Stimulated activated CD4-positive, alpha-beta T cell treated with anti-CD3 and anti-CD28 coated beads, Interleukin-1b, Interleukin-23, amount 100 ng/mL, for 24 hours (primary cell): Measurements from ENCODE around the gene CTF1.

Experiments used
- DNase-seq, 4 experiments: peaks; one replicate each; pipeline ENCODE4 v3.0.0-alpha.2; 2020; ENCODE audit warnings: low read depth in 4 of 4, low spot score in 1 of 4

The CTF1 gene

DNA sequence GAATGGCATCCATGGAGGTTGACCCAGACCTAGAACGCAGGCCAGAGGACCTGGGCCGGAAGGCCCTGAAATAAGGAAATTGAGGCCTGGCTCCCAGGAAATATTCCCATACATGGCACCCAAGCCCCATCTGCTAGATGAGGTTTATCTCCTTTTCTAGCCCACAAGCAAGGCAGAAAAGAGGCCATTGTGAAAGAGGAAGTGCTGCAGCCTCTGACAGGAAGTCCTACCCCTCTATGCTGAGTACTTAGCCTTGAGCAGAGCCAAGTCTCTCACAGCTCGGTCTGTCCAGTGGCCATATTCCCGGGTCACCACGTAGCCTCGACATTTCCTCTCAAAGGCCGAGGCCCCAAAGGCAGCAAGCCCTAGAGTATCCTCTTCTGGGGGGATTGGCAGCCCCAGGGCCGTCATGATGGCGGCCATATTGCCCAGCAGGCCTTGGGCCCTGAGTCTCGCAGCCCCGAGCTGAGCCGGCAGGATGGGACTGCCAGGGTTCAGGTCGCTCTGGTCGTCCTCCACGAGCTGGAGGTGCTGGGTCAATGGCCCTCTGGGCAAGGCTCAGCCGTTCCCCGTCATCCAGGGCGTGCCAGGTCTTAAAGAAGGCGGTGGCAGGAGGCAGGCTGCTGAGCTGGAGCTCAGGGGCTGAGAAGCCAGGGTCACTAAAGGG lies 7.8 kb downstream of the CTF1 start:
- DNase-seq: no peak

DNA sequence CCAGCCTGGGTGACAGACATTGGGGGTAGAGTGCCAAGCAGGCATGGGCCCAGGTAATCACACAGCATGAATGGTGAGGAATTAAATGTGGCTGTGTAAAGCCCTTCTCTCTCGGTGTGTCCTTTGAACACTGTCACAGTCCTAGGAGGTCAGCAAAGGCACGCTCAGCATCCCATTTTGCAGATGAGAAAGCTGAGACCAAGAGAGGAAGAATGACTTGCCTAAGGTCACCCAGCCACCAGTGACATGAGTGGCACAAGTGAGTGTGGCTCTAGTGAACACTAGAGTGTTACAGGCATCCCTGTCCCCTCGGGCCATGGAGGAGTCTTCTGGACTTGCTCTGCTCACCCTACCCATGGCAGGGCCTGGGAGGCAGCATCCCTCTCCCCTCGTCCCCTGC lies 10.7 kb downstream of the CTF1 start:
- DNase-seq: no peak

DNA sequence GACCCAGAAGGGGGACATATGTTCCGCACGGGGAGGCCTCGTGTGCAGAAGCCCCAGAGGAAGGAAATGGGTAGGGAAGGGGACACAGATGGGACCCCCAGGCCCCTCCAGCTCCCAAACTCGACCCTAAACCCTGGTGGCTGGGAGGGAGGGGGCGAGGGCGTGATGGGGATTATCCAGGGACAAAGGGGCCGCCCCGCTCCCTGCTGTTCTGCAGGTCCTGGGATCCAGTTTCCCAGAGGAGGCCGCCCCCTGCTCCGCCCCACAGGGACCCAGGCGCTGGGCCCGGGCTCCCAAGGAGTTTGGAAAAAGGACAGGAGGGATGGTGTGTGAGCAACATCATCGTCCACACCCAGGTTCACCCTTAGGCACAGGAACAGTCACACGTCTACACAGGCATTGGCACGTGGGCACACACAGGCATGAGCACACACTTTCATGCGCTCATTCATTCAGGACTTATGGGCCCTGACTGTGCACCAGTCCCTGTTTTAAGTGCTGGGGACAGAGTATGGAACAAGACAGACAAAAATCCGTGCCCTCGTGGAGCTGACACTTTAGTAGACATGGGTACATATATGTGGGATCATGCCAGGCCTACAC lies 14.1 kb downstream of the CTF1 start:
- DNase-seq: no peak

DNA sequence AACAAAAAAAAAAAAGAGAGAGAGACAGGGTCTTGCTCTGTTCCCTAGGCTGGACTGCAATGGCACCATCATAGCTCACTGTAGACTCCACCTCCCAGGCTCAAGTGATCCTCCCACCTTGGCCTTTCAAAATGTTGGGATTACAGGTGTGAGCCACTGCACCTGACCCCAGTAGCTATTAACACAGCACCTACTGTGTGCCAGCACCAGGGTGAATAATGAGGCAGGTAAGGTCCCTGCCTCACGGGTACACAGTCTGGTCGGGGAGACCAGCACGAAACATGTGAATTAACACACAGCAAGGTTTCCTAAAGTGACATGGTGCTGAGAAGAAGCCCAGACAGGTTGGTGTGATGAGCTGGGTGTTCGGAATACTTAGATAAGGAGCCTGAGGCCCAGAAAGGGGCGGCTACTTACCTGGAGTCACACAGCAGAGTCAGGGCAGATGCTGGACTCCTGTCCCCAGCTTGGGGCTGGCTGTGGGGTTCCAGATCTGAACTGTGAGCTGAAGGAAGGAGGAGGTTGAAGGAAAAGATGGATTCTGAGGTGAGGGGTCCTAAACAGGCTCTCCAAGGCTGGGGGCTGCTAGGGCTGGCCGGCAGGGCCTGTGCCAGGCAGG lies 16.5 kb downstream of the CTF1 start:
- DNase-seq: no peak

DNA sequence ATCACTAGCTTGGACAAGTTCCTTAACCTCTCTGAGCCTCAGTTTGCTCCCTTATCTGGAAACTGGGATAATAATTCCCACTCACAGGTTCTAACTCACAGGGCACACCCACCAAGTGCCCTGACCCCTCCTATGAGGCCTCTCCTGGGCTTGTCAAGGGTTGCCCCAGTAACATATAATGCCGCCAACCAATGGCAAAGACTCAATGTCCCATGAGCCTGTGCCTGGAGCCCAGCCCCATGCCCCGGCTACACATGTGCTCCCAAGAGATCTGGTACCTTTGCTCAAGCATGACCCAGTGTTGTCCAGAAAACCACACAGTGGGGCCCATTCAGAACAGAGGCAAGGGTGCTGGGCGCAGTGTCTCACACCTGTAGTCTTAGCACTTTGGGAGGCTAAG lies 18.4 kb downstream of the CTF1 start:
- no peak for DNase-seq

DNA sequence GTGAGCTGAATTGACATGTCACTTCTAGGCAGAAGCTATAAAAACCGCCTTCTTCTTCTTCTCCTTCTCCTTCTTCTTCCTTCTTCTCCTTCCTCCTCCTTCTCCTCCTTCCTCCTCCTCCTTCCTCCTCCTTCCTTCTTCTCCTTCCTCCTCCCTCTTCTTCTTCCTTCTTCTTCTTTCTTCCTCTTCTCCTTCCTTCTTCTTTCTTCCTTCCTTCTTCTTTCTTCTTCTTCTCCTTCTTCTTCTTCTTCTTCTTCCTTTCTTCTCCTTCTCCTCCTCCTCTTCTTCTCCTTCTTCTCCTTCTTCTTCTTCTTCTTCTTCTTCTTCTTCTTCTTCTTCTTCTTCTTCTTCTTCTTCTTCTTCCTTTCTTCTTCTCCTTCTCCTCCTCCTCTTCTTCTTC lies 22.2 kb downstream of the CTF1 start:
- DNase-seq: no peak

DNA sequence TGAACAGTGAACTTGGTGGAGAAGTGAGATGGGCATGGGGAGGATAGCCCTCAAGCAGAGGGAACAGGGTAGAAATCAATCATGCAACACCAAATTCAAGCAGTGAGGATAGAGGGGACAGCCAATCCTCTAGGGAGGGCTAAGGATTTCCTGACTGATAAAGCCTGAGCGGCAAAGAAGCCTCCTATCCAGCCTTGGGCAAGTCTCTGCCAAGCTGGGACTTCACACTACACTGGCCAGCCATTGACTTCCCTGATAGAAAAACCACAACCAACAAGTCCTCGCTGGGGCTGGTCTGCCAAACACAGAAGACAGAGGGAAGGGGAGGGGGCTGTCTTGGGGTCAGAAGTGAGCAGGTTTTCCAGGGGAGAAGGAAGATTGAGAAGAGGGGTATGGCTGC lies 24.5 kb downstream of the CTF1 start:
- no peak for DNase-seq

DNA sequence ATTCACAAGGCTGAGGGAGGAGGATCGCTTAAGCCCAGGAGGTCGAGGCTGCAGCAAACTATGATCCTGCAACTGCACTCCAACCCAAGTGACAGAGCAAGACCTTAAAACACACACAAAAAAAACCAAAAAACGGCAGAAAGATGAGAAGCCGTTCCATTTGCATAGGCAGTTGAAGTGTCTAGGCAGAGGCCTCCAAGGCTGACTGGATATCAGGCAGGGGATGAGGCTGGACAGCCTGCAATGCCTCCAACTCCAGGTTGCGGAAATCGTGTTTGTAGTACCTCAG lies 25.0 kb downstream of the CTF1 start:
- DNase-seq: no peak

DNA sequence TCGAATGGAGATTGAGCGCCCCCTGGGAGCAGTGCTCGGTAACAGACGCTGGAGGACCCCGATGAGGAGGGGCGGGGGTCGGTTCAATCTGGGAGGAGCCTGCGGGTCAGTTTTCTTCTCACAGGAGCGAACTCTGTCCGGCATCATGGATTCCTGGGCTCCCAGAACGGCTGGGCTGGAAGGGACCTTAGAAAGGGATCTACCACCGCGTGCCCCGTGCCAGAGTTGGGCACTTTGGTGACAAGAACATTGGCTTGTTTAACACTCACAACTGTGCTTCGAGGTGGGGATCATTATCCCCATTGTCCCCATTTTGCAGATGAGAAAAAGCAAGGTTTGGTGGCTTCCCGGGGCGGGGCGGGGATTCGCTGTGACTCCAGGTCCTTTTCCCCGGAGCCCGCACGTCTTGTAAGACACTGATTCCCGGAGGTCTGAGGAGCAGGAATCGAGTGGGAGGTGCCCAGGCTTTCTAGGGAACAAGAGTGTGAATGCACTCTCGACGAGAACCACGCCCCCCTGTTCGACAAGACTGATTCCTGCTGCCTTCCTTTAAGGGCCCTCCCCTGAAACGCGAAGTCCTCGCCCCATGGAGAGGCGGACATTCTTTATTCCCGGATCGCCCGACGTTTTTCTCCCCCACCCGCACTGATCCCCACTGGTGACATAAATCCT lies 25.5 kb downstream of the CTF1 start:
- DNase-seq: peak; percentile 62 to 79 (median 74)

DNA sequence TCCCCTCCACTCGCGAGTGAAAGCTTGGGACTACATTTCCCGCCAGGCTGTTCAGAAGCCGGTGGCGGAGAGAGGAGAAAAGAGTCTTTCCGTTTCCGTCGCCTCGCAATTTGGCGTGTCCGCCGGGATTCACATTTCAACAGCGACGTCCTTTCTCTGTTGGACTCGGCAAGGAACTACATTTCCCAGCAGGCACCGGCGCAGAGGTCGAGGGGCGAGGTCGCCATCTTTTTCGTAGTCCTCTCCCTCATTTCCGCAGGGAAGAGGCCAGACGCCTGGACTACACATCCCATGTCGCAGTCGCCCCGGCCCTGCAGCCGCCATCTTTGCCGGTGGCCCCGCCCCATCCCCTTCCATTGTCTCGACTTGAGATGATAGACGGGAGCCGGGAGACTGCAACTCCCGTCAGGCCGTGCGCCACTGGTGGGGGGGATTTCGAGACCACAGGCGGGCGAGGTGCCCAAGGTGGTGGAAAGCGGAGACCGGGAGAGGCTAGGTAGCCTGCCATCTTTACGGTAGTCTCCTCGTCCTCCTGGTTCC lies 26.1 kb downstream of the CTF1 start:
- peak; percentile 97 to 100 (median 98) for DNase-seq

DNA sequence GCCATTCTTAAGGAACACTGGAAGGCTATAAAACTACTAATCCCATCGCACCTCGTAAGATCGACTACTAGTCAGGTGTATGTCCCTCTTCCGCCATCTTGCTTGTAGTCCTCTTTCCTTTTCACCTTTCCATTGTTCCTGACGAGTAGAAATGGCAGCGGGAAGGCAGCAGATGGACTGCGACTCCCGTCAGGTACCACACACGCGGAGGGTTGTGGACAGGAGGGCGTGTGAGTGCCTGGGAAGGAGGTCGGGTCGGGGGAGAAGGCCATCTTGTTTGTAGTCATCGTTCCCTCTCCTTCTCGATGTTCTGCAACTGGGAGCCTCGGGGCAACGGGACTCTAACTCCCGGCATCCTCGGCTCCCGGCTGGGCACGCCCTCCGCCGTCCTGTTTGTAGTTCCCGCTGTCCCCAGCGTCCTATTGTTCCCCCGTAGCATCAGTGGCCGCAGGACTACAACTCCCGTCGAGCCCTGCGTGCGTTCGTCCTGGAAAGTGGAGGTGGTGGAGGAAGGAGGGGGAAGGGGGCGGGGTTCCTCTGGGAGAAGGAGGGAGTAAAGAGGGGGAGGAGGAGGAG lies 26.6 kb downstream of the CTF1 start:
- DNase-seq: peak; percentile 84 to 96 (median 90)

DNA sequence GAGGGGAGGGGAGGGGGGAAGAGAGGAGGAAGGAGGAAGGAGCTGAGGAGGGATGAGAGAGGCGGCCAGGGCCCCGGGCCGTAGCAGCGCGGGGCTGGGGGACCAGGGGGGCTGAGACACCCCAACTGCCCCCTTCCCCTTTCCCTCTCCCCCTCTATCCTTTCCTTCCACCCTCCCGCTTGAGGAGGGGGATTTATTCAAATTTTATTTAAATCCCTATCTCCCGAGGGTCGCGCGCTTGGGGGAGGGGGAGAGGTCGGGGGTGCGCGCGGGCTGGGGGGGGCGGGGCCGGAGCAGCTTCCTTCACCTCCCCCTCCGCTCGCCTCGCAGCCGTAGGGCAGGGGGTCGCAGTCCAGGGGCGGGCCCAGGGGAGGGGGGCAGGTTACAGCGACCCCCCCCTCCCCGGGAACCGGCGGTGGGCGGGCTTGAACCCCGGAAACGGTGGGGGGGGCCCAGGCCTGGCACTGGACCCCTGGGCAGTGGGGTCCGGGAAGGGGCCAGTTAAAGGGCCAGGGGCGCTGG lies 27.2 kb downstream of the CTF1 start, which contains the start of gene FBXL19:
Gene FBXL19 (plus strand): TSS at position 19 of the 522 bp plus-strand sequence. CDS start 2,183 bp downstream, outside the sequence.
- no peak for DNase-seq

DNA sequence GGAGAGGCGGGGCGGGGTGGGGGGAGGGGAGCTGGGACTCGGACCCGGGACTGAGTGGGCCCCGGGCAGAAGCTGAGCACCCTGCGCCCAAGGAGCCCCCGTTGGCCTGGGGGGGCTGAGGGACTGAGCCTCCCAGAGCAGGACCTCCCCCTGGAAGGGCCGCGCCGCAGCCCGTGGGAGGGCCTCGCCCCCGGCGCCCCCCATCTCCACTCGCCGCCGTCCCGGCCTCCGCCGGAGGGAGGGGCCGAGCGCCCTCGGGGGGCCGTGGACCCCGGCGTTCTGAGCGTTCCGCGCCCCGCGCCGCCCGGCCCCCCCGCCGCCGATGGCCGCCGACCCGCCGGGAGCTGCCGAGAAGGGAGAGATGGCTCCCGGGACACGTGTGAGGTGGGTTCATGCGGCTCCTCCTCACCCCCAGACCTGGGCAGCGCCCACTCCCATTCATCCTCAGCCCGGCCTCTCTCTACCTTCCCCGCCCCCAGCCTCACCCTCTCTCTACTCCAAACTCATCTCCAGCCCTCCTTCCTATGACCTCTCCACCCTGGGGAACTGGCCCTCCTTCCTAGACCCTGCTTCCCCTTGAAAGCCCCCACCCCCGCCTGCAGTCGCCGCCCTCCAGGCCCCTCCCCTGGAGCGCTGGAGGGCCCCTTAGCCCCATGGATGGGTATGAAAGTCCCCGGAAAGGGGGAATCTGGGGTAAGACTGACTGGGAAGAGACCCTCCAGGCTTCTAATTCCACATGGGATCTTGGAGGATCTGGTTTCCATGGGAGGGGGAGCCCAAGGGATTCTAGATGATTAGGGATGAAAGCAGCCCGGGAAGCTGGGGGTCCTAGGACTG lies 27.9 kb downstream of the CTF1 start:
- no peak for DNase-seq

DNA sequence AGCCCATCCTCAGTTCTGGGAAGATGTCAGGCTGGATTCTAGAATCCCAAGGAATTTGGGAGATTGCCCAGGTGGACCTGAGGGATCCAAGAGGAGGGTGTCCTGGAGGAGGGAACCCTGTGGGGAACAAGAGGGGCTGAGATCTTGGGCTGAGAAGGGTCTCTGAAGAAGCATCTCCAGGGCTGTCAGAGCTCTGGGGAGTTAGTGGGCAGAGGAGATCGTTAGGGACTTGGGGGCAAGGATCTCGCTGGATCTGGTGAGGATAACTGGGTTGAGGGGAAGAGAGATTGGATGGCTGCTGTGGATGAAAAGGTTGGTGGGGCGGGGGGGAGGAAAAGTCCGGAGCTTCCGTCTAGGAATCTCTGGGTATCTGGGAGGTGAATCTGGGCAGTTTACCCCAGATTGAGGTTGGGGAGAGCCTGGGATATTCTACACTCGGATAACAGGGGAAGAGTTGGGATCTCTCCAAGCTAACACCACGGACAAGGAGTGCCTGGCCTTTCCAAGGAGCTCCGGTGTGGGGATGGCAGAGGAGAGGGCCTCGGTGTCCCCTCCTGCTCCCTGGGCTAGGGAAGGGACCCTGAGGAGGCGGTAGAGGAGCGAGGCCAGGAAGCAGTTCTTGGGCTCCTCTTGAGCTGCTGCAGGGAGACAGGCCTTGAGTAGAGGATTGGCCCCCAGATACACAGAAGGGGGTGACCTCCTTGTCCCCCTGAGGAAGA lies 28.7 kb downstream of the CTF1 start:
- no peak for DNase-seq

DNA sequence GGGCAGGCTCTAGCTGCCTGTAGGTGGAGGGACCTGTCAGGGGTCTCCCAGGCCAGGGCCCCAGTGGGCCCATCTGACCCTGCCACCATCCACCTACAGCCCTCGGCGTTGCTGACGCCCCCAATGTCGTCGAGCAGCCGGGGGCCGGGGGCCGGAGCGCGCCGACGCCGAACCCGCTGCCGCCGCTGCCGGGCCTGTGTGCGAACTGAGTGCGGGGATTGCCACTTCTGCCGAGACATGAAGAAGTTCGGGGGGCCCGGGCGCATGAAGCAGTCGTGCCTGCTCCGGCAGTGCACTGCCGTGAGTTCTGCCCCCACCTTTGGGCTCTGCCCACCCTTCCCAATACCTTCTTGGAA lies 29.2 kb downstream of the CTF1 start:
- no peak for DNase-seq

DNA sequence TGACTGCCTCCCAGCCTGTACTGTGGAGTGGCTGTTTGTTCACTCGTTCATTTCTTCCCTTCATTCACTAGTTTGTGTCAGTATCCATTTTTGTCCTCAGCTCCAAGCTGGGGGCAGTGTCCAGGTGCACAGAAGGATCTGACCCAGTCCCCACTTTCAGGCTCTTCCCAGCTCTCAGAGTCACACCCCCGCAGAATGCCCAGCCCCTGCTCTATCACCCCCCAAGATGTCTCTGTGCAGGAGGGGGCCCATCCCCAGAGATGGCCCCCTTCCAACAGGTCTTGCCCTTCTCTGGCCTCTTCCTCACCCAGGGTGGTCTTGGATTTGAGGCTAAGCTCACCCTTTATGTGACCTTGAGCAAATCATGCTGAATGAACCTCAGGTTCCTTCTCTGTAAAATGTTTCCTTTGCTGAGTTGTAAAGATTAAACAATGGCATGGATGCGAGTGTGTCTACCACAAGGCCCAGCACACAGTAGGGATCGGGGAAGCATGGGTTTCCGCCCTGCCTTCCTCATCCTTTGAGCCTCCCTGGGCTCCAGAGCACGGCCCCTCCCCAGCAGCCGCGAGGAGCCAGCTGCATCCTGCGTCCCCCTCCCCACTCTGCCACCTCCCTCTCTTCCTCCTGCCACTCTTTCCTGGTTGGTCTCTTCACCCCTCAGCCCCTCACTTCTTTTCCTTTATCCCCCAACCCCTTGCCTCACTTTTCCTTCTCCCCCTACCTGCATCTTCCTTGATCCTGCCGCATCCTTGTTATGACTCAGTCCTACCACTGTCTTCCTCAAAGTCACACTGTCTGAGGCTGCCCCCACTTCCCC lies 29.8 kb downstream of the CTF1 start:
- no peak for DNase-seq

DNA sequence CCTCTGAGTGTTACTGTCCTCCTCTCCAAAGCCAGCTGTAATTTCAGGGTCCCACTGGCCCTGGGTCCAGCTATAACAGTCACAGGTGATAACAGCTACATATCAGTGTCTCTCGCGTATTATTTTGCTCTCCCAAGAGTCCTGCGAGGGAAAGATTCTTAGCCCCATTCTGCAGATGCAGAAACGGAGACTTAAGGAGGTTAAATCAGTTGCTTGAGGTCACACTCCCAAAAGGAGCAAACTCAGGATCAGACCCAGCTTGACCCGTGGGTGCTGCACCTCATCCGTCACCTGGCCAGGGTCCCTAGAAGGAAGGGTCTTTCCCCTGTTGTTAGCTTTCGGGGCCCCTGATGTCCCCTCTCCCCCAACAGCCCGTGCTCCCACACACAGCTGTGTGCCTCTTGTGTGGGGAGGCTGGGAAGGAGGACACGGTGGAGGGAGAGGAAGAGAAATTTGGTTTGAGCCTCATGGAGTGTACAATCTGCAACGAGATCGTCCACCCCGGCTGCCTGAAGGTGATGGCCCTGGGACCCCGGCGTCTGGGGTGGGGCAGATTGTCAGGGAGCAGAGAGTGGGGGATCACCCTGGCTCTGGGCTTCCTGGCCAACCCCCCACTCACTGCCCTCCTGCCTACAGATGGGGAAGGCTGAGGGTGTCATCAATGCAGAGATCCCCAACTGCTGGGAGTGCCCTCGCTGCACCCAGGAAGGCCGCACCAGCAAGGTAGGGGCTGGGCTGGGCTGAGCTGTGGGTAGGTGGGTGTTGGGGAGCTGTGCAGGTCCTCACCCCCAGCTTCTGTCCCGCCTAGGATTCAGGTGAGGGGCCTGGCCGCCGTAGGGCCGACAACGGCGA lies 30.7 kb downstream of the CTF1 start:
- no peak for DNase-seq

DNA sequence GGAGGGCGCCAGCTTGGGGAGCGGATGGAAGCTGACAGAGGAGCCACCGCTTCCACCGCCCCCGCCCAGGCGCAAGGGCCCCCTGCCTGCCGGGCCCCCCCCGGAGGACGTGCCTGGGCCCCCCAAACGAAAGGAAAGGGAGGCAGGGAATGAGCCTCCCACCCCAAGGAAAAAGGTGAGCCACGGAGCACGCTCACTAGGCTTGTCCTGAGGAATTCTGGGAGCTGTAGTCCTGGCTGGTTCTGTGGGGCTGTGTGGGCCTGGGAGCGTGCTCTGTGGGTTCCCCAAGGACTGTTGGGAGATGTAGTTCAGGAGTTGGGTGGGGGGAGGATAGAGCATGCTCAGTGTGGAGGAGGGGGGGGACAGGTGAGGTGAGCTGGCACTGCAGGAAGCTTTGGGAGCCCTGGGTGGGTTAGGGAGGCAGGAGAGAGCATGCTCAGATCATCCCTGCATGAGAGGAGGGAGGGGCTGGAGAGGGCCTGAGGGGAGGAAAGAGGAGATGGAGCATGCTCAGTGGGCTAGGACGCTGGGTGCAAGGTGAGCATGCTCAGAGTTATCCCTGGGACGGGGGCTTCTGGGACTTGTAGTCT lies 31.5 kb downstream of the CTF1 start:
- DNase-seq: peak in 1 of 4 experiments; percentile 37
